Stomach (tissue), 4 donors: ENCODE measurements around the gene PELI2.
A peak's percentile ranks its signal among the peaks of the same experiment; 100 is the strongest.

ENCODE experiments used
- POLR2AphosphoS5 ChIP-seq, 3 donors: sonication (generic); formaldehyde crosslinking; IDR thresholded peaks; one replicate each; pipeline ENCODE4 v1.6.1; 2016; ENCODE audit warnings: antibody characterized with exemption in 3 of 3
- TF ChIP-seq, protein P1 (sequence below), 7 experiments: fragments of 450-650 bp in 4 of 7; fragments of 200-600 bp in 3 of 7; sonication (generic) in 3 of 7; IDR thresholded peaks; one replicate each; pipeline ENCODE4 v1.5.1; 2016 to 2019; ENCODE audit warnings: antibody characterized with exemption in 7 of 7, control low read depth in 2 of 7, mild to moderate bottlenecking in 1 of 7

DNA sequence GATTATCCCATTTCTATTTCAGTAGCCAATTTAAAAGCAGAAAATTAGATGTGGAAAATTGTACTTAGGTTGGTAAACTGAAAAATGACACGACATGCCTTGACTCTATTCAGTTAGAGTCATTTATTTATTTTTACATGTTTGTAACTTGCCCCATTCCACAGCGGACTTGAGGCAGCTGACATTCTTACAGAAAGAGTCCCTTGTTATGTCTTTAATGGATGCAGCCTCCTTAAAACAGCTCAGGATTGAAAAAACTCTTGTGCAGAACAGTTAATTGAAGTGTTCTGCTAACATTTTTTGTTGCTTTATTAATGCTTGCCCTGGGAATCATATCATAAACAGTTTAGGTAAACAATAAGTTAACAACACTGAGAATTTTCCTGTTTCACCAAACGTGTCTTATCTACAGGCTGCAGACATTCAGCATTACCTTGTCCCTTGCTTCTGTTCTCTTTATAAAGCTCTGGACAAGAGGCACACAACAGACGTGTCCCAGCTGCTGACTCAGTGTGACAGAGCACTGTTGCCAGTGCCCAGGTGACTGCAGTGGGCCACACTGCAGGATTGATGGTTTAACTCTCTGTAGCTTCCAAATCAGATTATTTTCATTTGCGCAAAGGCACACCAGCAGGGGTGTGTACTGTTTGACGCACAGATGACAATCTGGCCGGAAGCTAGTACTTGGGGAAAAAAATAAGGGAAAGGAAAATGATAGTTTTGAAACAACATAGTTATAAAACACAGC, 101.6 kb downstream of the PELI2 start:
- peak in 1 of 3 donors; percentile 28 for TF ChIP-seq POLR2AphosphoS5 (IDR thresholded peaks at IDR 0.05)
- TF ChIP-seq, protein P1, sequence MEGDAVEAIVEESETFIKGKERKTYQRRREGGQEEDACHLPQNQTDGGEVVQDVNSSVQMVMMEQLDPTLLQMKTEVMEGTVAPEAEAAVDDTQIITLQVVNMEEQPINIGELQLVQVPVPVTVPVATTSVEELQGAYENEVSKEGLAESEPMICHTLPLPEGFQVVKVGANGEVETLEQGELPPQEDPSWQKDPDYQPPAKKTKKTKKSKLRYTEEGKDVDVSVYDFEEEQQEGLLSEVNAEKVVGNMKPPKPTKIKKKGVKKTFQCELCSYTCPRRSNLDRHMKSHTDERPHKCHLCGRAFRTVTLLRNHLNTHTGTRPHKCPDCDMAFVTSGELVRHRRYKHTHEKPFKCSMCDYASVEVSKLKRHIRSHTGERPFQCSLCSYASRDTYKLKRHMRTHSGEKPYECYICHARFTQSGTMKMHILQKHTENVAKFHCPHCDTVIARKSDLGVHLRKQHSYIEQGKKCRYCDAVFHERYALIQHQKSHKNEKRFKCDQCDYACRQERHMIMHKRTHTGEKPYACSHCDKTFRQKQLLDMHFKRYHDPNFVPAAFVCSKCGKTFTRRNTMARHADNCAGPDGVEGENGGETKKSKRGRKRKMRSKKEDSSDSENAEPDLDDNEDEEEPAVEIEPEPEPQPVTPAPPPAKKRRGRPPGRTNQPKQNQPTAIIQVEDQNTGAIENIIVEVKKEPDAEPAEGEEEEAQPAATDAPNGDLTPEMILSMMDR (IDR thresholded peaks at IDR 0.05): no peak
